Neuronal stem cell (in vitro differentiated cells): ENCODE results near the gene ATP11B.

Source experiments
- DNase-seq: peaks from one replicate; pipeline ENCODE4 v3.0.0-alpha.2; 2013; ENCODE audit warnings: low spot score
- H2AFZ ChIP-seq: one replicate; pipeline ENCODE4 v1.6.1; 2013; ENCODE audit warnings: mild to moderate bottlenecking, low read length, inconsistent platforms
- H2AK5ac ChIP-seq: 2 replicates; pipeline ENCODE4 v1.6.1; 2013; ENCODE audit warnings: low read depth, mild to moderate bottlenecking, inconsistent platforms, low read length, moderate library complexity, mixed read lengths
- H2BK120ac ChIP-seq: 2 replicates; pipeline ENCODE4 v1.6.1; 2013; ENCODE audit warnings: low read depth, mild to moderate bottlenecking, inconsistent platforms, low read length, moderate library complexity, mixed read lengths
- H2BK12ac ChIP-seq: one replicate; pipeline ENCODE4 v1.6.1; 2013; ENCODE audit warnings: low read length, inconsistent platforms
- H2BK15ac ChIP-seq: 2 replicates; pipeline ENCODE4 v1.6.1; 2013; ENCODE audit warnings: mild to moderate bottlenecking, low read length, inconsistent platforms, mixed read lengths
- H2BK5ac ChIP-seq: one replicate; pipeline ENCODE4 v1.6.1; 2013; ENCODE audit warnings: inconsistent platforms, mild to moderate bottlenecking, low read length, moderate library complexity
- H3K14ac ChIP-seq: one replicate; pipeline ENCODE4 v1.6.1; 2013; ENCODE audit warnings: low read length, inconsistent platforms
- H3K18ac ChIP-seq: 2 replicates; pipeline ENCODE4 v1.6.1; 2013; ENCODE audit warnings: low read length, inconsistent platforms
- H3K23ac ChIP-seq: 2 replicates; pipeline ENCODE4 v1.6.1; 2013; ENCODE audit warnings: low read depth, mild to moderate bottlenecking, mixed read lengths, low read length, inconsistent platforms; ENCODE audit not compliant: poor library complexity
- H3K27ac ChIP-seq: replicated peaks from 3 replicates; pipeline ENCODE4 v1.5.1; 2013; ENCODE audit warnings: low read length, inconsistent platforms
- H3K27me3 ChIP-seq, 3 experiments: 2 replicates each; pipeline ENCODE4 v1.6.1; 2013; ENCODE audit warnings: low read length in 3 of 3, mild to moderate bottlenecking in 2 of 3, inconsistent platforms in 1 of 3, low read depth in 1 of 3, mixed read lengths in 1 of 3, moderate library complexity in 1 of 3; ENCODE audit not compliant: control insufficient read depth in 3 of 3, insufficient read depth in 3 of 3
- H3K36me3 ChIP-seq, 2 donors: replicated peaks in 1 of 2; 2 replicates each; pipeline ENCODE4 v1.6.1; 2013; ENCODE audit warnings: low read length in 2 of 2; ENCODE audit not compliant: control insufficient read depth in 2 of 2, insufficient read depth in 2 of 2
- H3K4ac ChIP-seq: 2 replicates; pipeline ENCODE4 v1.6.1; 2013; ENCODE audit warnings: inconsistent platforms, mild to moderate bottlenecking, low read length, moderate library complexity
- H3K4me1 ChIP-seq, 2 donors: 1 replicate in 1 of 2; 2 replicates in 1 of 2; pipeline ENCODE4 v1.6.1; 2013; ENCODE audit warnings: low read length in 2 of 2, low read depth in 1 of 2; ENCODE audit not compliant: control insufficient read depth in 2 of 2, insufficient read depth in 1 of 2
- H3K4me2 ChIP-seq: one replicate; pipeline ENCODE4 v1.6.1; 2013; ENCODE audit warnings: mild to moderate bottlenecking, low read length, inconsistent platforms; ENCODE audit not compliant: insufficient read depth, poor library complexity, severe bottlenecking
- H3K4me3 ChIP-seq, 2 donors: 2 replicates each; pipeline ENCODE4 v1.5.1; 2013; ENCODE audit warnings: low read length in 2 of 2, mild to moderate bottlenecking in 2 of 2, inconsistent platforms in 1 of 2, moderate library complexity in 1 of 2
- H3K79me1 ChIP-seq: one replicate; pipeline ENCODE4 v1.6.1; 2013; ENCODE audit warnings: low read depth, mild to moderate bottlenecking, inconsistent platforms, low read length, moderate library complexity
- H3K9ac ChIP-seq: one replicate; pipeline ENCODE4 v1.6.1; 2013; ENCODE audit warnings: mild to moderate bottlenecking, low read depth, low read length, inconsistent platforms; ENCODE audit not compliant: poor library complexity
- H3K9me3 ChIP-seq, 2 donors: replicated peaks in 1 of 2; 2 replicates each; pipeline versions ENCODE3 to v1.6.1; 2013; ENCODE audit warnings: low read length in 2 of 2, mild to moderate bottlenecking in 2 of 2, inconsistent platforms in 1 of 2, low read depth in 1 of 2, mixed read lengths in 1 of 2, moderate library complexity in 1 of 2; ENCODE audit not compliant: control insufficient read depth in 2 of 2, insufficient read depth in 1 of 2
- H4K8ac ChIP-seq: one replicate; pipeline ENCODE4 v1.6.1; 2013; ENCODE audit warnings: low read depth, mild to moderate bottlenecking, inconsistent platforms, low read length, moderate library complexity
- H4K91ac ChIP-seq: one replicate; pipeline ENCODE4 v1.6.1; 2013; ENCODE audit warnings: low read length, low read depth, mild to moderate bottlenecking, inconsistent platforms; ENCODE audit not compliant: poor library complexity
- WGBS, 2 donors: extraction: QIAGEN DNeasy Blood & Tissue Kit; methylation state at CpG; one replicate each; pipeline ENCODE4 v1.1.7; 2013; ENCODE audit warnings: missing lambda C conversion rate in 2 of 2, mixed read lengths in 1 of 2; ENCODE audit not compliant: insufficient read length in 2 of 2, insufficient replicate concordance in 1 of 2; ENCODE audit errors: extremely low coverage in 2 of 2; 5-methylcytosine and 5-hydroxymethylcytosine counted together

The ATP11B gene

GRCh38 chr3:182948305-182948704 lies 155.0 kb downstream of the ATP11B start:
- H2BK5ac ChIP-seq = no peak overlapping the region
- DNase-seq = no peak
- no peak overlapping the region for H3K23ac ChIP-seq
- peaks cover 1% of the 10 kb centered on the region for H3K79me1 ChIP-seq
- peaks cover 2 to 11% of the 10 kb centered on the region in 2 donors for H3K9me3 ChIP-seq
- no peak overlapping the region for H2BK12ac ChIP-seq
- H3K27ac ChIP-seq = no peak overlapping the region
- peaks cover 11 to 67% of the 10 kb centered on the region in 2 donors for H3K36me3 ChIP-seq
- no peak overlapping the region for H3K4me2 ChIP-seq
- no peak overlapping the region for H3K9ac ChIP-seq
- no peak overlapping the region for H4K91ac ChIP-seq
- peaks cover 0 to 1% (median 0%) of the 10 kb centered on the region in 3 experiments for H3K27me3 ChIP-seq
- no peak overlapping the region for H4K8ac ChIP-seq
- no peak overlapping the region for H2BK15ac ChIP-seq
- H2AK5ac ChIP-seq = no peak overlapping the region
- no peak overlapping the region for H3K14ac ChIP-seq
- H3K18ac ChIP-seq = no peak overlapping the region
- H2BK120ac ChIP-seq = no peak overlapping the region
- WGBS, 2 donors = no CpG with 5 or more reads among the region's 5 CpGs
- H3K4me1 ChIP-seq = no peaks in the 10 kb centered on the region
- no peak overlapping the region for H3K4ac ChIP-seq
- no peak overlapping the region for H2AFZ ChIP-seq
- no peak overlapping the region for H3K4me3 ChIP-seq

- Histone ChIP-seq H3K9me3 (peaks cover 2 to 11% of the 10 kb centered on the region in 2 donors), H2AFZ (no peak overlapping the region), H3K18ac (no peak overlapping the region), H3K36me3 (peaks cover 11 to 75% of the 10 kb centered on the region in 2 donors), H3K27me3 (peaks cover 0 to 1% (median 0%) of the 10 kb centered on the region in 3 experiments), H2BK120ac (no peak overlapping the region), H3K4me3 (no peak overlapping the region), H2BK15ac (no peak overlapping the region), H4K91ac (no peak overlapping the region), H4K8ac (no peak overlapping the region), H3K4me2 (no peak overlapping the region), H3K27ac (no peak overlapping the region), H2AK5ac (no peak overlapping the region), H2BK12ac (no peak overlapping the region), H3K9ac (no peak overlapping the region), H2BK5ac (no peak overlapping the region), H3K14ac (no peak overlapping the region), H3K4me1 (no peaks in the 10 kb centered on the region), H3K4ac (no peak overlapping the region), H3K79me1 (peaks cover 1% of the 10 kb centered on the region), H3K23ac (no peak overlapping the region)
- DNase-seq = no peak
- WGBS, 2 donors = 100% methylated on average over 1 of the region's 1 CpG; no CpG with 5 or more reads in 1 of the 2 donors
These were observed 156.4 kb downstream of the ATP11B start for GRCh38 chr3:182949688-182950087.

- DNase-seq = no peak
- Histone ChIP-seq H3K27ac (no peak overlapping the region), H2BK15ac (no peak overlapping the region), H4K8ac (no peak overlapping the region), H2BK12ac (no peak overlapping the region), H2AK5ac (no peak overlapping the region), H3K9ac (no peak overlapping the region), H3K27me3 (no peaks in the 10 kb centered on the region), H3K23ac (no peak overlapping the region), H3K4ac (no peak overlapping the region), H3K14ac (no peak overlapping the region), H3K4me3 (no peak overlapping the region), H2BK5ac (no peak overlapping the region), H3K18ac (no peak overlapping the region), H3K4me2 (no peak overlapping the region), H3K36me3 (peaks cover 7 to 66% of the 10 kb centered on the region in 2 donors), H4K91ac (no peak overlapping the region), H3K4me1 (peaks cover 2 to 8% of the 10 kb centered on the region in 2 donors), H2BK120ac (no peak overlapping the region), H3K9me3 (peaks cover 2 to 11% of the 10 kb centered on the region in 2 donors), H2AFZ (no peak overlapping the region), H3K79me1 (peaks cover 1% of the 10 kb centered on the region)
- WGBS, 2 donors = no CpG with 5 or more reads among the region's 9 CpGs
These were observed 161.4 kb downstream of the ATP11B start for GRCh38 chr3:182954553-182955235.

- Histone ChIP-seq H3K36me3 (peaks cover 6 to 78% of the 10 kb centered on the region in 2 donors), H3K4me1 (peaks cover 4 to 14% of the 10 kb centered on the region in 2 donors), H4K91ac (no peak overlapping the region), H2BK15ac (no peak overlapping the region), H3K4me2 (no peak overlapping the region), H3K27me3 (no peaks in the 10 kb centered on the region), H3K9ac (no peak overlapping the region), H3K4ac (no peak overlapping the region), H3K4me3 (no peak overlapping the region), H3K79me1 (no peaks in the 10 kb centered on the region), H3K18ac (no peak overlapping the region), H3K23ac (no peak overlapping the region), H2AK5ac (no peak overlapping the region), H2AFZ (no peak overlapping the region), H3K14ac (no peak overlapping the region), H2BK12ac (no peak overlapping the region), H3K9me3 (peaks cover 2 to 11% of the 10 kb centered on the region in 2 donors), H2BK120ac (no peak overlapping the region), H3K27ac (no peak overlapping the region), H4K8ac (no peak overlapping the region), H2BK5ac (no peak overlapping the region)
- WGBS, 2 donors = no CpG with 5 or more reads among the region's 5 CpGs
- no peak for DNase-seq
These were observed 163.9 kb downstream of the ATP11B start for GRCh38 chr3:182957226-182957625.
